H9 (cell line): ENCODE data around the gene FAM210B. TPM values are rescaled to one million over a fixed set of nuclear protein-coding genes. Genes with fewer than 3 reads are reported as not detected.
A peak's percentile ranks its signal among the peaks of the same experiment; 100 is the strongest.

Experiments used
- DNase-seq: peaks from one replicate; pipeline ENCODE4 v3.0.0-alpha.2; 2017
- H2AFZ ChIP-seq: one replicate; pipeline ENCODE4 v1.6.1; 2013; ENCODE audit warnings: mild to moderate bottlenecking, low read length, control low read depth, moderate library complexity
- H2AK5ac ChIP-seq: 2 replicates; pipeline ENCODE4 v1.6.1; 2013; ENCODE audit warnings: low read length, control low read depth, mixed read lengths; ENCODE audit not compliant: insufficient read length
- H2BK120ac ChIP-seq: one replicate; pipeline ENCODE4 v1.6.1; 2013; ENCODE audit warnings: low read depth, mild to moderate bottlenecking, low read length, control low read depth, inconsistent platforms; ENCODE audit not compliant: poor library complexity, severe bottlenecking
- H2BK12ac ChIP-seq: 2 replicates; pipeline ENCODE4 v1.6.1; 2013; ENCODE audit warnings: low read length, control low read depth, mixed read lengths, low read depth; ENCODE audit not compliant: insufficient read length
- H2BK15ac ChIP-seq: 2 replicates; pipeline ENCODE4 v1.6.1; 2013; ENCODE audit warnings: low read depth, low read length, control low read depth
- H2BK20ac ChIP-seq: one replicate; pipeline ENCODE4 v1.6.1; 2013; ENCODE audit warnings: low read depth, mild to moderate bottlenecking, low read length, control low read depth, inconsistent platforms; ENCODE audit not compliant: poor library complexity, severe bottlenecking
- H2BK5ac ChIP-seq: 2 replicates; pipeline ENCODE4 v1.6.1; 2013; ENCODE audit warnings: low read length, control low read depth, mixed read lengths; ENCODE audit not compliant: insufficient read length
- H3K14ac ChIP-seq: 2 replicates; pipeline ENCODE4 v1.6.1; 2013; ENCODE audit warnings: low read length, control low read depth; ENCODE audit not compliant: insufficient read depth
- H3K18ac ChIP-seq: 2 replicates; pipeline ENCODE4 v1.6.1; 2013; ENCODE audit warnings: low read depth, mild to moderate bottlenecking, mixed read lengths, low read length, control low read depth; ENCODE audit not compliant: insufficient read length
- H3K23ac ChIP-seq: 2 replicates; pipeline ENCODE4 v1.6.1; 2013; ENCODE audit warnings: low read length, control low read depth, mixed read lengths, low read depth; ENCODE audit not compliant: insufficient read length
- H3K23me2 ChIP-seq: 2 replicates; pipeline ENCODE4 v1.6.1; 2013; ENCODE audit warnings: low read depth, mild to moderate bottlenecking, mixed read lengths, low read length, control low read depth; ENCODE audit not compliant: insufficient read length, poor library complexity, severe bottlenecking
- H3K27ac ChIP-seq: 2 replicates; pipeline ENCODE4 v1.5.1; 2013; ENCODE audit warnings: low read length, control low read depth, mixed read lengths, low read depth; ENCODE audit not compliant: insufficient read length
- H3K27me3 ChIP-seq: 2 replicates; pipeline ENCODE4 v1.6.1; 2013; ENCODE audit warnings: low read length, control low read depth, inconsistent platforms; ENCODE audit not compliant: insufficient read depth
- H3K4ac ChIP-seq: 2 replicates; pipeline ENCODE4 v1.6.1; 2013; ENCODE audit warnings: low read depth, mild to moderate bottlenecking, control low read depth, inconsistent platforms, low read length, moderate library complexity
- H3K4me1 ChIP-seq: 2 replicates; pipeline ENCODE4 v1.6.1; 2013; ENCODE audit warnings: low read length, control low read depth, inconsistent platforms; ENCODE audit not compliant: insufficient read depth
- H3K4me2 ChIP-seq: 2 replicates; pipeline ENCODE4 v1.6.1; 2013; ENCODE audit warnings: low read length, control low read depth, mixed read lengths; ENCODE audit not compliant: insufficient read length, insufficient read depth
- H3K56ac ChIP-seq: 2 replicates; pipeline ENCODE4 v1.6.1; 2013; ENCODE audit warnings: low read depth, mild to moderate bottlenecking, mixed read lengths, low read length, control low read depth; ENCODE audit not compliant: insufficient read length
- H3K79me1 ChIP-seq: 2 replicates; pipeline ENCODE4 v1.6.1; 2013; ENCODE audit warnings: low read depth, mild to moderate bottlenecking, moderate library complexity, low read length, control low read depth, inconsistent platforms; ENCODE audit not compliant: insufficient read depth, poor library complexity, severe bottlenecking
- H3K79me2 ChIP-seq: 2 replicates; pipeline ENCODE4 v1.6.1; 2013; ENCODE audit warnings: low read length, control low read depth, inconsistent platforms; ENCODE audit not compliant: insufficient read depth
- H3K9ac ChIP-seq: 2 replicates; pipeline ENCODE4 v1.6.1; 2013; ENCODE audit warnings: low read length, control low read depth, mixed read lengths; ENCODE audit not compliant: insufficient read length; ENCODE audit errors: extremely low read depth
- H3K9me3 ChIP-seq: one replicate; pipeline ENCODE4 v1.6.1; 2013; ENCODE audit warnings: low read depth, low read length, inconsistent platforms; ENCODE audit not compliant: control insufficient read depth
- H3T11ph ChIP-seq: one replicate; pipeline ENCODE4 v1.6.1; 2013; ENCODE audit warnings: mild to moderate bottlenecking, low read length, control low read depth, inconsistent platforms
- H4K20me1 ChIP-seq: one replicate; pipeline ENCODE4 v1.6.1; 2013; ENCODE audit not compliant: control insufficient read depth, insufficient read length, insufficient read depth
- H4K5ac ChIP-seq: 2 replicates; pipeline ENCODE4 v1.6.1; 2013; ENCODE audit warnings: low read depth, mild to moderate bottlenecking, mixed read lengths, low read length, control low read depth; ENCODE audit not compliant: insufficient read length
- H4K8ac ChIP-seq: replicated peaks from 2 replicates; pipeline ENCODE4 v1.6.1; 2013; ENCODE audit warnings: low read length, control low read depth, mixed read lengths, low read depth; ENCODE audit not compliant: insufficient read length
- H4K91ac ChIP-seq: 2 replicates; pipeline ENCODE4 v1.6.1; 2013; ENCODE audit warnings: low read depth, mild to moderate bottlenecking, moderate library complexity, mixed read lengths, low read length, control low read depth; ENCODE audit not compliant: insufficient read length
- H3K27ac Mint-ChIP-seq, 3 experiments: 2 replicates in 2 of 3; 3 replicates in 1 of 3; pipeline ENCODE4 v1.8.0; 2020 to 2021; ENCODE audit warnings: mixed read lengths in 3 of 3, mild to moderate bottlenecking in 1 of 3, moderate library complexity in 1 of 3
- H3K27me3 Mint-ChIP-seq: 2 replicates; pipeline ENCODE4 v1.8.0; 2021; ENCODE audit warnings: low read depth, mild to moderate bottlenecking, moderate library complexity, mixed read lengths
- H3K36me3 Mint-ChIP-seq, 3 experiments: 2 replicates in 2 of 3; 3 replicates in 1 of 3; pipeline ENCODE4 v1.8.0; 2020 to 2021; ENCODE audit warnings: low read depth in 3 of 3, mixed read lengths in 3 of 3; ENCODE audit not compliant: insufficient read depth in 1 of 3
- H3K4me1 Mint-ChIP-seq, 2 experiments: 2 replicates each; pipeline ENCODE4 v1.8.0; 2020; ENCODE audit warnings: mixed read lengths in 2 of 2
- H3K4me3 Mint-ChIP-seq, 2 experiments: 2 replicates in 1 of 2; 3 replicates in 1 of 2; pipeline ENCODE4 v1.8.0; 2020 to 2021; ENCODE audit warnings: mild to moderate bottlenecking in 2 of 2, mixed read lengths in 2 of 2, moderate library complexity in 1 of 2
- H3K9me3 Mint-ChIP-seq, 2 experiments: 2 replicates in 1 of 2; 3 replicates in 1 of 2; pipeline ENCODE4 v1.8.0; 2020; ENCODE audit warnings: mild to moderate bottlenecking in 2 of 2, mixed read lengths in 2 of 2, moderate library complexity in 1 of 2
- CTCF ChIP-seq: fragments of 200-600 bp; sonication (generic); conservative IDR thresholded peaks from 3 replicates; pipeline ENCODE4 v1.8.0; 2021; ENCODE audit warnings: antibody characterized with exemption, mild to moderate bottlenecking
- WGBS: extraction: QIAGEN DNeasy Blood & Tissue Kit; methylation state at CpG from one replicate; pipeline ENCODE4 v1.1.7; 2013; ENCODE audit warnings: missing lambda C conversion rate, low lambda C conversion rate, mixed read lengths; ENCODE audit not compliant: insufficient read length; ENCODE audit errors: extremely low coverage; 5-methylcytosine and 5-hydroxymethylcytosine counted together
- total RNA-seq: library from RNA; stranded (reverse); gene quantifications from 2 replicates; pipeline ENCODE4 v1.2.1, GENCODE V29; 2021

FAM210B gene
- total RNA-seq, 1 experiment from 2014 or later, result 24.2 TPM

GRCh38 chr20:56358070-56358469 is 704 bp upstream of the FAM210B start:
- Mint-ChIP-seq H3K9me3 (no peaks in the 10 kb centered on the region), H3K4me1 (peaks cover 19 to 23% of the 10 kb centered on the region in 2 experiments), H3K4me3 (peak overlapping the region; percentile 46 to 77; a peak in 4 of 5 replicates), H3K36me3 (no peaks in the 10 kb centered on the region; a peak in 1 of 7 replicates), H3K27me3 (peaks cover 6% of the 10 kb centered on the region), H3K27ac (no peak overlapping the region)
- H2BK12ac ChIP-seq, result no peak overlapping the region
- no peak overlapping the region for H4K5ac ChIP-seq
- H3K4ac ChIP-seq, result no peak overlapping the region
- H4K20me1 ChIP-seq, result no peaks in the 10 kb centered on the region
- no peak overlapping the region for H3K23ac ChIP-seq
- H3K79me2 ChIP-seq, result no peaks in the 10 kb centered on the region
- no peaks in the 10 kb centered on the region for H3K4me1 ChIP-seq
- no peak overlapping the region for H2AFZ ChIP-seq
- H2BK5ac ChIP-seq, result no peak overlapping the region
- no peak overlapping the region for H3K56ac ChIP-seq
- H3K9me3 ChIP-seq, result no peaks in the 10 kb centered on the region
- no peak overlapping the region for H3K18ac ChIP-seq
- H3K9ac ChIP-seq, result no peak overlapping the region
- DNase-seq, result no peak
- no peak overlapping the region for H2BK15ac ChIP-seq
- H4K91ac ChIP-seq, result no peak overlapping the region
- peak overlapping the region; percentile 5 for H3K4me2 ChIP-seq
- no peak overlapping the region for H2BK20ac ChIP-seq
- H2AK5ac ChIP-seq, result no peak overlapping the region
- peaks cover 11% of the 10 kb centered on the region for H3K23me2 ChIP-seq
- WGBS, result no CpG with 5 or more reads among the region's 6 CpGs
- no peak overlapping the region for H2BK120ac ChIP-seq
- no peaks in the 10 kb centered on the region for H3K27me3 ChIP-seq
- TF ChIP-seq CTCF, result no peak
- H4K8ac ChIP-seq, result no peak overlapping the region
- no peak overlapping the region for H3T11ph ChIP-seq
- H3K79me1 ChIP-seq, result no peaks in the 10 kb centered on the region
- no peak overlapping the region for H3K14ac ChIP-seq
- no peak overlapping the region for H3K27ac ChIP-seq
